HG03460 (cell line): ENCODE data around the gene USP15.
"Not testable (repeated sequence)": the region's sequence is repeated elsewhere in the genome, so short reads cannot be mapped to it uniquely, and the experiment has no call there.

Experiments used
- ATAC-seq: cut with Tn5 transposase; IDR thresholded peaks from one replicate; pipeline ENCODE4 v1.9.1; 2021; ENCODE audit not compliant: unreplicated experiment

The USP15 gene

DNA sequence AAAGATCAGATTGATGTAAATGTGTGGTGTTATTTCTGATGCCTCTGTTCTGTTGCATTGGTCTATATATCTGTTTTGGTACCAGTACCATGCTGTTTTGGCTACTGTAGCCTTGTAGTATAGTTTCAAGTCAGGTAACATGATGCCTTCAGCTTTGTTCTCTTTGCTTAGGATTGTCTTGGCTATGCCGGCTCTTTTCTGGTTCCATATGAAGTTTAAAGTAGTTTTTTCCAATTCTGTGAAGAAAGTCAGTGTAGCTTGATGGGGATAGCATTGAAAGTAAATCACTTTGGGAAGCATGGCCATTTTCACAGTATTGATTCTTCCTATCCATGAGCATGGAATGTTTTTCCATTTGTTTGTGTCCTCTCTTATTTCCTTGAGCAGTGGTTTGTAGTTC lies 105.6 kb downstream of the USP15 start:
- ATAC-seq, result not testable (repeated sequence)

- ATAC-seq, result not testable (repeated sequence)
Observed at GRCh38 chr12:62368430-62369223, 108.4 kb downstream of the USP15 start.

DNA sequence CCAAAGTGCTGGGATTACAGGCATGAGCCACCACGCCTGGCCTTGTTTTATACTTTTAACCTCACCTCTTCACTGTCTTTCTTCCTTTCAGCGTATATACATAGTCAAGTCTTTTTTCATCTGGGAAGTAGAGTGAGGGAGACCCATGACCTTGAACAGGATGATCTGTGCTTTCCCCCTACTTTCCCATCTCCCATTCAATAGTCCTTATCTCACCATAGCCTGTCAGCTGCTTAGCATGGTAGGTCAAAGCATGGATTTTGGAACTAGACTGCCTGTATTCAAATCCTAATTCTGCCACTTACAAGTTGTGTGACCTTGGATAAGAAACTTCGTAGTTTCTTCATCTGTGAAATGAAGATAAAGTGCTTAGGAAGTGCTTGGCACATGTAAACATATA lies 110.0 kb downstream of the USP15 start:
- ATAC-seq, result no peak

DNA sequence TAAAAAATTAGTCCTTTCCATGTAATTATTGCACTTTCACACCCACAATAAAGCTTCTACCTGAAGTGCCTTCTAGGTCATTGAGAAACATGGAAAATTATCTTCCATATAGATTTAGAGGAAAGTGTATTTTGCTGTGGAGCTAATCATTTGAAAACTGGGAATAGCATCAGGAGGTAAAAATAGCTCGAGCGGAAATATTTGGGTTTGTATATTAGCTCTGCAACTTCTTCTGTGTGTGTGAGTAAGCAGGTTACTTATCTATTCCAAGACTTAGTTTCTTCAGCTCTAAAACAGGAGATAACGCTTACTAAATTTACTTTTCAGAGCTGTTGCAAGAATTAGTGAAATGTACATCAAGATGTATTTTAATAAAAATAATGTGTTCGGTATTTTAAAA lies 111.5 kb downstream of the USP15 start:
- no peak for ATAC-seq

DNA sequence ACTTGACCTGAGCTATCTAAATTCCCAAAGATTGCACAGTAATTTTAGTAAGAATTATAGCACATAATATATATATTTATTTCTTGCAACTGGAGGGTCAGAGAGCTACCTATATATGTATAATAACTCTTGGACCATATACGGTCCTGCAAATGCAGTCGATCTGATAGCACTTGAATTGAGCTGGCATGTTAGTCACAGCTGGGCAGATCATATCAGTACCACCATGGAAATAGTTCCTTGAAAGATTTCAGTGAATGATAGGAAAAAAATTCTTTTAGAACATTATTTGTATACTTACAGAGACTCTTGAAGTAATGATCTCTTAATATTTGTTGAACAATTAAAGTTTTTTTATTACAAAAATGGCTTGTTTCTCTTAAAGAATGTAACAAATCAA lies 111.9 kb downstream of the USP15 start:
- no peak for ATAC-seq

GRCh38 chr12:62372825-62373224 lies 112.6 kb downstream of the USP15 start:
- no peak for ATAC-seq

GRCh38 chr12:62375603-62376002 lies 115.4 kb downstream of the USP15 start:
- no peak for ATAC-seq

DNA sequence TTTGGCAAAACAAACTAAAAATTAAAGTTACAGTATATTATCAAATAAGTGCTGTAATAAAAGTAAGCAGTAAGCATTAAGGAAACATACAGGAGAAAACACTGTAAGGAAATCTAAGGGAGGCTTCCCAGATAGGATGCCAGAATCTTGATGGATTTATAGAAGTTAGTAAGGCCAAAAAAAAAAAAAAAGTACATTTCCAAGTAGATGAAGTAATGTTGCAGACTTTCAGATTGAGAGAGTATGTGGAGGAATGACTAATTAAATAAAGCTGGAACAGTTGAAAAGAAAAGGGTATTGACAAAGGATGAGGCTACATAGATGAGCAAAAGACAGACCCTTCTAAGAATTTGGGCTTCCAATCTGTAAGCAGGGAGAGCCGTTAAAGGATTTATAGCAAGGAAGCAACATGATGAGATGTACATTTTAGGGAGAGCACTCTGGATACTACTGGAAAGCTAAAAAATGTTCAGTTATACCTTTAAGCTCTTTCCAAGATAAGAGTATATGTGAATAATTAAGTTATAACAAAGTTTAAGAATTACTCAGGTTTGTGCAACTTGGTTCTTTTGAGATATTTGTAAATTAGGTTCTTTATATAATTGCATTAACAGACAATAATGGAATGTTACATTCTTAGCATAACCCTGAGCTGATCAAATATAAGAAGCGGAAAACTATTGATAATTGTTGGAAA lies 119.0 kb downstream of the USP15 start:
- no peak for ATAC-seq

DNA sequence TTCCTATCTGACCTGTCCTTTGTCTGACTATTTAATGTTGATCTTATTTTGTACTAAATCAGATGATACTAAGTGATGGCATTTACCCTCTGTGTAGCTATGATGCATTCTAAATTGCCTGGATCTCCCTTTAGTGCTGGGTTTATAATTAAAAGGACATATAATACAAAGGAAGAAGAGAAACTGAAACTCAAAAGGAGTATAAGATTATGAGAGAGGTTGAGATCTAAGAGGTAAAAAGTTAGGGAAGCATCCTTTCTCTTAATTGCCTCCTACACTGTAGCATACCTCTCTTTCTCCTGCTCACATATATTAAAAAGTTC lies 119.5 kb downstream of the USP15 start:
- ATAC-seq, result no peak

DNA sequence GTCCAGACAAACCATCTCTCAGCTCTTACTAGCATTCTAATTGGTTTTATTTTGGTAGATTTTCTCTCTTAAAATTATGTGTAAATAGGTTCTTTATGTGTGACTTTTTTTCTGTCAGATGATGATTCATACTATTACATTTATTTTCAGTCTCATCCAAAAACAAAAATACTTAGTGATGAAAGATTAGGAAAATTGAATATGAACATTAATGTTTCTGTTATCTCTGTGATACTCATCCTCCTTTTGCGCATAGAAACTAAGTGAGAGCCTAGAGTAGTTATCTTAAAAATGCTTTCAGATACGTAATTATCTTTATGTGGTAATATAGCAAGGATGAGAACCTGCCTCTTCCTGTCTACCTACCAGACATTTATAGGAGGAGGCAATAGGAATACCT lies 122.3 kb downstream of the USP15 start:
- ATAC-seq, result no peak

DNA sequence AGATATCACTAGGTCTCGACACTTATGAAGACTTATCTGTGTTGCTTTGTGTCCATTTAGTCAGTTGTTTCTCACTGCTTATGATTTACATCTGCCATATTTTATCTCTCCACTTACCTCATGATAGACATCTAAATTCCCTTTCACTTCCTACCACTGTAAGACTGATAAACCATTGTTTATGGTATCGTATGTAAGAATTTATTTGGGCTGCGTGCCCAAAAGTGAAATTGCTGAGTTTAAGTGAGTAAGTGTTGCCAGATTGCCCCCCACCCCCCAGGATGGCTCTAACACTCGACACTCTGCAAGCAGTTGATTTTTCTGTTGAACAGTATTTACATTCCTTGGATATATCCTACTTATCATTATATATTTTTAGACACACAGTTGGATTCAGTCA lies 136.5 kb downstream of the USP15 start:
- no peak for ATAC-seq

GRCh38 chr12:62400135-62400534 lies 139.9 kb downstream of the USP15 start:
- ATAC-seq, result no peak

DNA sequence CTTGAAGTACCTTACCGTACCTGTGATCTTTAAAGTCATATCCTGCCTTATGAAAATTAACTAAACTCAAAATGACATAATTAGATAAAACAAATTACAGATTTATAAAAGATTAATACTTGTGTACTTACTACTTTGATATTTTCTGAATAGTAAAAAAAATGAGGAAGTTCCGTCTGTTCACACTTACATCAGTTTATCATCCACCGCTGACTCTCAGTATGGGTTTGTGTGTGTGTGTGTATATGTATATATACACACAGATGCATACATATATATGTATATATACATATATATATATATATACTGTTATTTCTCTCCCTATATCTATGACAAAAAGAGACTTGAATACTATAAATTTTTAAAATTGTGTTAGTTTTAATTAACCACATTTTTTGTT lies 141.4 kb downstream of the USP15 start:
- ATAC-seq, result no peak

GRCh38 chr12:62403031-62403430 lies 142.8 kb downstream of the USP15 start:
- no peak for ATAC-seq

DNA sequence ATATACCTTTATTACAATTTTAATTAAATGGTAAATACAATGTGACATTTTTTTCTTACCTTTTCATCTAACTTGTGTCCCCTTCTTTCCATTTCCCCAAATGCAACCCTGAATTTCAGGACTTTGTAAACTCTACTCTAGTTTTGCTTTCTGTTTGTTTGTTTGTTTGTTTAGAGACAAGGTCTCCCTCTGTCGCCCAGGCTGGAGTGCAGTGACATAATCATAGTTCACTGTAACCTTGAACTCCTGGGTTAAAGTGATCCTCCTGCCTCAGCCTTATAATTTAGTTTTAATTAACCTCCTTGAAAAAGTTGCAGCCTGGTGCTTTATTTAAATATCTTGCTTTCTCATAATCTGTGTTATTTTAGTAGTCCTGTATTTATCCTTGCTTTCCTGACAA lies 147.4 kb downstream of the USP15 start:
- ATAC-seq, result no peak

DNA sequence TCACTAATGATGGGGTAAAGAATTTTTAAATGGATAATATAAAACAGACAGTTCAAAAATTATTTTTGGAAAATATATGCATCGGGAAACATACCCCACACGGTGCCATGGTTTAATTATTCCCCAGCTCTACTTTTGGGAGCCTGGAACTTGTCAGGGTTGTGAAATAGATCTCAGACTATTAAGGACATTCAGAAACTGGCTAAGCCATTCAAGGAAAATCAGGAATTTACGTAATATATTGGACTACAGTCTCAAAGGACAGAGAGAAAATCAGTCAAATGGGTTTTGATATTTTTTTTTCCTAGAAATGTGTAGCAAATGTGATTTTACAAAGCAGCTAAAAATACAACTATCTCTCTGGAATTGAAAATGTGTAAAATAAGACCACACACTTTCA lies 148.9 kb downstream of the USP15 start:
- ATAC-seq, result no peak

GRCh38 chr12:62414180-62414579 lies 154.0 kb downstream of the USP15 start:
- no peak for ATAC-seq

DNA sequence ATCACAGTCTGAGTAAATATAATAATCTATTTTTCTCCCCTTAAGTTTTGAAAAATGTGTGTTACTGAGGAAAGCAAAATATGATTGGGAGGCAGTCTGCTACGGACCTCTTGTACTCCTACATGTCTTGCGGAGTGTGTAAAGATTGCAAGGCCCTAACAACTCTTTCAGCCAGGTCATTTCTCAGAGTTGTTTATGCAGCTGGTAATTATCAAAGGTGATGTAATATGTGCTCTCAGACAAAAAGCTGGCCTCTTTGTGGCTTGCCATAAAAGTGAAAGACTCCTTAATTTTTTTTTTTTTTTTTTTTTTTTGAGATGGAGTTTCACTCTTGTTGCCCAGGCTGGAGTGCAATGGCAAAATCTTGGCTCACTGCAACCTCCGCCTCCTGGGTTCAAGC lies 165.9 kb downstream of the USP15 start:
- ATAC-seq, result no peak

DNA sequence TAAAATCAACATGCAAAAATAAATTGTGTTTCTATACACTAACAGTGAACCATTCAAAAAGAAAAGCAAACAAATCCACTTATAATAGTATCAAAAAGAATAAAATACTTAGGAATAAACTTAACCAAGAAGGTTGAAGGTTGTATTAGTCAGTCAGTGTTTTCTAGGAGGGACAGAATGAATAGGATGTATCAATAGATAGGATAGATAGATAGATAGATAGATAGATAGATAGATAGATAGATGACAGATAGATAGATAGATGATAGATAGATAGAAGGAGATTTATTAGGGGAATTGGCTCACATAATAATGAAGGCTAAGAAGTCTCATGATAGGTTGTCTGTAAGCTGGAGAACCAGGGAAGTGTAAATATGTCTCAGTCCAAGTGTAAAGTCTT lies 169.3 kb downstream of the USP15 start:
- no peak for ATAC-seq

DNA sequence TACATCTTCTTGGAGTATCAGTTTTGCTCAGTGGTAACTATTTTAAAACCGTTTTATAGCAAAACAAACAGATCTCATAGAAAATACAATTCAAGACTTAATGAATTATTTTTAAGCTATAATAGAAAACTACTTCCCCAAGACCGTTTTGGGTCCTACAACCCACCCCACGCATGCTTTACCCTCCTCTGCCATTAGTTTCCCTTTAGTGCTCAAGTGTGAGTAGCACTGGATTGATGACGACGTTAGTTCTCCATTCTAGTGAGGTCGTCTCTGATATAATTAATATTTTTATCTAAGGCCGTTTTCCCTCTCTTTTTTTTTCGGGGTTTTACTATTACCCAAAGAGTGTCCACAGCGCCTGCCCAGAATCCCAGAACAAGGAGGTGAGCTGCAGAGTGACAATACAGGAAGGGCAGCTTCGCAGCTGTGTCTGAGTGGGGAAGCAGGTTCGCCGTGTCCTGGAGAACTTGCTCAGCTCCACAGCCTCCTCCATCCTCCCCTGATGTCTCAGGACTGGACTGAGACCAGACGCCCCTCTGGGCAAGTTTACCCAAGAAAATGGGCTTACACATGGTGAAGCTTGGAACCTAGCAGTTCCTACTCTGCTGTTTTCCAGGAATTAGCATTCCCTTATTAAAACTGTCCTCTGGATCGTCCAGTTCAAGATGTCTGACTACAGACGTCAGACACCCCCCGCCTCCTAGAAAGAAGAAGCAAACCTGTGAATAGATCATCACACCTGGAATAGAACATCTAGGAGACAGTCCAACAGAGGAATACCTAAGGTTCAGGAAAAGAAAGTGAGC lies 174.5 kb downstream of the USP15 start:
- no peak for ATAC-seq

DNA sequence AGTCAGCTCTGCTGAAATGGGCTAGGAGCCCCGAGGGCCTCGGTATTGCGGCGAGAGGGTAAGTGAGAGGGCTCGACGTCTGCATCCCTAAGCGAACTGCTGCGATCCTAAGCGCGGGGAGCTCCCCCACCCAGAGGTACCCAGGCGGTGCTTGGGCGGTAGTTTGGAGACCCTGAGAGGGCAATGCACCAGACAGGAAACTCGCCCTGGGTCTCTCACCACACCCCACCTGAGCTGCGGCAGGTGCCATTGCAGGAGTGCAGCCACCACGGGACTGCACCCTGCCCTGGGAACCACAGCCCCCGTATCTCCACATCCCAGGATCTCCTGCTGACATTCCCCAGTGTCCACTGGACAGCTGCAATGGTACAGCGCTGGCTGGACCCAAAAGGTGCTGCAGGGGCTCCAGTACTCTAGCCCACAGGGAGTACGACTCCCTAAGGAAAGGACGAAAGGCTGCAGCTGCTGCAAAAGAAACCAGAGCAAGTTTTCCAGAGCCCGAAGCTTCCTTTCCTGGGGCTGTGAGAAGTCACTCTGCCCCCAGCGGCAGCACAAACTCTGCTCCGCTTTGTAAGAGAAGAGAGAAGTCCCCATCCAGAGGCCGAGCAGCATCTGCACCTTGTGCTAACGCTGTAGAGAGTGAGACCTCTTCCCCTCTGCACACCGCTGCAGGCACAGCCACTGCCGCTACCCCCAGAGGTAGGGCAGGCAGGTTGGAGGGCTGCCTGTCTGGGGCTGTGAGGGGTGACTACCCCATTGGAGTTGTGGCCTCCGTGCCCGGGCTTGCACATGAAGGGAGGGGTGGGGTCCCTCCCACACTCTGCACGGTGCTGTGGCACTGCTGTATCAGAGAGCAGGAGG lies 175.3 kb downstream of the USP15 start:
- ATAC-seq, result peak; percentile 87
